ENCODE data around the gene POMGNT1.

The POMGNT1 gene

DNA sequence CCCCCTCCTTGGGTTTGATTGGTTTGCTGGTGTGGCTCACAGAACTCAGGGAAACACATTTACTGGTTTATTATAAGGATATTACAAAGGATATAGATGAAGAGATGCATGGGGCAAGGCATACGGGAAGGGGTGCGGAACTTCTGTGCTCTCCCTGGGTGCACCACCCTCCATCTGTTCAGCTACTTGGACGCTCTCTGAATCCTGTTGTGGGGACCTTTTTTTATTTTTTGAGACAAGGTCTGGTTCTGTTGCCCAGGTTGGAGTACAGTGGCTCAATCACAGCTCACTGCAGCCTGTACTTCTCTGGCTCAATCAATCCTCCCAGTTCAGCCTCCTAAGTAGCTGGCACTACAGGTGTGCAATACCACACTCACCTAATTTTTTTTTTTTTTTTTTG lies 12.3 kb upstream of the POMGNT1 start:
- DNase-seq (ENCODE audit: low read depth, low spot score) = no peak

- DNase-seq (ENCODE audit: low read depth, low spot score) = no peak
Measured at GRCh38 chr1:46206399-46206798, 8.2 kb upstream of the POMGNT1 start.

GRCh38 chr1:46205791-46206190 lies 7.6 kb upstream of the POMGNT1 start:
- DNase-seq (ENCODE audit: low read depth, low spot score) = no peak

GRCh38 chr1:46205141-46205540 lies 6.9 kb upstream of the POMGNT1 start:
- DNase-seq (ENCODE audit: low read depth, low spot score) = no peak

- DNase-seq (ENCODE audit: low read depth, low spot score) = no peak
Measured at GRCh38 chr1:46204406-46204742, 6.1 kb upstream of the POMGNT1 start.

DNA sequence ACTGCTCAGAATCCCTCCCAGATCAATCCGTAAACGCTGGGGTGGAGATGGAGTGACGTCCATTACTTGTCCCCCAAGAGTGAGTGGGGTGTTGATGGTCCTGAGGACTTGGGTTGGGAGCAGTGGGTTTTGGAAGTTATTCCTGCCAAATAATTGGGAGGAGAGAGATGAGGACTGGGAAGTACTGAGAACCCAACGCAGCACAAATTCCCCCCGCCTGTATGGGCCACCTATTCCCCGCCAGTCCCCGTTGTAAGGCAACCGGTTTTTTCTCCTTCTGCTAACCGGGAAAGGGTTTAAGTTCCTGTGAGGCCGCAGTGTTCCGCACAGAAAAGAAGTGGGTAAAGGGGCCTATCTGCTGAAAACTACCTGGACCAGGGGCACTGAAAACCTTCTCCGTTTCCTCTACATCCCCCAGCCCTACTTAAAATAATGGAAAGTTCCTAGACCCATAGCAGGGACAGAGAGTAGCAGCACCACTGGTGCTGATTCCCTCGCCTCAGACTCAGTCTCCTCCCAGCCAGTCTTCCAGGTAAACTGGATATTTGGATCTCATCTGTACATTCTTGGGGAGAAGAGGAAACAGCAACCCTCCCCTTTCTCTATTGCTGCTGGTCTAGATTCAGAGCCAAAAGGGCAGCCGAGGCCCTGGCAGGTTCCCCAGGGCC lies 5.6 kb upstream of the POMGNT1 start:
- peak; percentile 18 for DNase-seq (ENCODE audit: low read depth, low spot score)

GRCh38 chr1:46199233-46199749 lies 1.1 kb upstream of the POMGNT1 start:
- no peak for DNase-seq (ENCODE audit: low read depth, low spot score)

DNA sequence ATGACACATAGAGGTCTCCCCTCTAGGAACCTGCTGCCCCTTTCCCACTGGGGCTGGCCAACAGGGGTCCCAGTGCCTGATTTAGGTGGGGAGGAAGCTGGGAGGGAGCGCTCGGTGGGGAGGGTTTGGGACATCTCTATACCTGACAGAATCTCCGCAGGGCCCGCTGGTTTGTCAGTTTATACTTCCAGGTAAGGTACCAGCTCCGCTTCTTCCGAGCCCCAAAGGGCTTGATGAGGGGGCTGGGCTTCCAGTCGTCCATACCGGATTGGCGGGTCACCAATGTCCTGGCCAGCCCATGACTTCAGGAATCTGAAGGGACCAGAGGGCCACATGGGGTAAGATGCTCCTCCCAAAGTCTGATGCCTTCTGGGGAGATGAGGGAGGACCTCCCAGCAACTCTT lies 672 bp downstream of the POMGNT1 start:
- no peak for DNase-seq (ENCODE audit: low read depth, low spot score)

GRCh38 chr1:46196609-46197008 lies 1.6 kb downstream of the POMGNT1 start:
- DNase-seq (ENCODE audit: low read depth, low spot score) = no peak

DNA sequence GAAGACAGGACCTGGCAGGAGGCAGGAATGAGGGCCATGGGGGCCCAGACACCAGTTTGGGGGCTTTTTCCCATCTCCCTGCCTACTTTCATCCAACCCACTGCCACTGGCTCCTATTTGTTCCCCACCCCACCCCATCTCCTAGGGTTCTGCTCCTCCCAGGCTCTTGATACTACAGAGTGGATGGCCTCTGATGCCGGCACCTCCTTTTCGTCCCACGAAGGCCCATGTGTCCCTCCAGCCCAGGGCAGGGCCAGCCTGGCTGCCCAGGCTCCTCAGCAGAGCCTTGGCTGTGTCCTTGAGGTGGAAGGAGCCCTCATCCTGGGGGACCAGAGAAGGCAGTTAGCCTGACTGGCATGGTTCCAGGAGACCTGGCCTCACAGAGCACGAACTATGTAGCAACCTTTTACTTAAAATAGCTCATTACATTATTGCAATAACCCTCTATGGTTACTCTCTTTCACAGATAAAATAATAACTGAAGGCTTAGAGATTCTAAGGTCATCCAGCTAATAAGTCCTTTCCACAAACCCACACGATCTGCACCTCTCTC lies 3.5 kb downstream of the POMGNT1 start:
- no peak for DNase-seq (ENCODE audit: low read depth, low spot score)

GRCh38 chr1:46193984-46194570 lies 4.2 kb downstream of the POMGNT1 start:
- DNase-seq (ENCODE audit: low read depth, low spot score) = peak; percentile 34

- DNase-seq (ENCODE audit: low read depth, low spot score) = no peak
Measured at GRCh38 chr1:46193285-46193684, 4.9 kb downstream of the POMGNT1 start.

DNA sequence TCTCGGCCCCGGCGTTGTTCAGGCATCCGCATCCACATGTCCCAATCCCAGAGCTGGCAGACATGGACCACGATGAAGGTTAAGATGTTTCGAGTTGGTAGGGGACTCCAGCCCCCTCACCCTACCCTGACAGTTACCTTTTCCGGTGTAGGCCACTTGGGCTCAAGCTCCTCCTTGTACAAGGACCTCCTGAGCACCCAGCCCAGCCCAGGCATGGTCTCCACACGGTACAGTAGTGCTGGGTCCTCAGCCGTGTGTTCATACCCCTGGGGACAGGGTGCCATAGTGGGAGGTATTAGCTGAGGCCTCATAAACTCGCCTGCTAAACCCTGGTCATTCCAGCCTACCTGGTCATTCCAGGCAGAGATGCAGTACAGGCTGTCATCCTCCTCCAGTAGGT lies 6.1 kb downstream of the POMGNT1 start:
- DNase-seq (ENCODE audit: low read depth, low spot score) = no peak

DNA sequence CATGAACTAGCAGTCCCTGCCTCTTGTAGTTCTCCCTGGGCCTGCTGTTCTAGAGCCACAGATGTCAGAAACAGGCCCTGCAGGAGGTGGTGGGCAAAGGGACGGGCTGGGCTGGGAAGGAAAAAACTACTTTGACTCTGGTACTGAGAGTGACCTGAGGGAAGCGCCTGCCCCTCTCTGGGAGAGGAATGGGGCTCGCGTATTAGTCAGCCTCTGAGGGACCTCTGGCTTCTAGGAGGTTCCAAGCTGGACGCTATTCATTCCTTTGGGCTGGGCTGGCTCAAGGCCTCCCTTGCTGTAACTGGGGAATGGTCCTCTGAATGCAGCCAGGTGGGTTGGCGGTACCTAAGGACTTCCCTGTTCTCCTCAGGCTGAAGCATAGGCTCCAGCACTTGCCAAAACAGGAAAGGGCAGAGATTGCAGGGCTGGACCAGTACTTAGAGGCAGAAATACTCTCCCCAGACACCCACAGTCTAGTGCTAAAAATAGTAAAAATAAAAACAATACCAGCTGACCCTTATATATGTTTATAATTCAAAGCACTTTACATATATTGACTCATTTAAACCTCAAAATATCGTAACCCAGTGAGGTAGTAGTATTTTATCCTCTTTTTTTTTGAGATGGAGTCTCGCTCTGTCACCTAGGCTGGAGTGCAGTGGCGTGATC lies 7.1 kb downstream of the POMGNT1 start:
- no peak for DNase-seq (ENCODE audit: low read depth, low spot score)

- DNase-seq (ENCODE audit: low read depth, low spot score) = no peak
Measured at GRCh38 chr1:46190539-46190938, 7.7 kb downstream of the POMGNT1 start.

GRCh38 chr1:46188295-46189030 lies 9.8 kb downstream of the POMGNT1 start:
- DNase-seq (ENCODE audit: low read depth, low spot score) = no peak

- DNase-seq (ENCODE audit: low read depth, low spot score) = no peak
Measured at GRCh38 chr1:46187106-46187869, 10.9 kb downstream of the POMGNT1 start.

DNA sequence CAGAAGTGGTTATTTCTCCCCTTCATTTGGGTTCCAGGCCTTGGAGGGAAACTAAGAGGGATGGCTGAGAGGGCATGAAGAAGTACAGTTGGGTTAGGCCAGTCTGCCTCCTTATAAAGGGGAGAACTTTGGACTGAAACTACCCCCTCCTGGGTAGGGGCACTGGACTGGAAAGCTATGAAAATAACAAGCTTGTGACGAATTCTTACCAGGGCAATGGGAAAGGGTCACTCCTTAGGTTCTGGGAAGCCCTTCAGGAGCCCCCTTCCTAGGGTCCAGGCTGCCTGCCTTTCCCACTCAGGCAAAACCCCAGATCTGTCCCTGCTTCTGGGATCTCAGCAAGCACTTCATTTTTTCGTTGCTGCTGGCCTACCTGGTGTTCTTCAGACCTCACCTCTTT lies 12.2 kb downstream of the POMGNT1 start:
- no peak for DNase-seq (ENCODE audit: low read depth, low spot score)

- no peak for DNase-seq (ENCODE audit: low read depth, low spot score)
Measured at GRCh38 chr1:46184920-46185658, 13.1 kb downstream of the POMGNT1 start.

DNA sequence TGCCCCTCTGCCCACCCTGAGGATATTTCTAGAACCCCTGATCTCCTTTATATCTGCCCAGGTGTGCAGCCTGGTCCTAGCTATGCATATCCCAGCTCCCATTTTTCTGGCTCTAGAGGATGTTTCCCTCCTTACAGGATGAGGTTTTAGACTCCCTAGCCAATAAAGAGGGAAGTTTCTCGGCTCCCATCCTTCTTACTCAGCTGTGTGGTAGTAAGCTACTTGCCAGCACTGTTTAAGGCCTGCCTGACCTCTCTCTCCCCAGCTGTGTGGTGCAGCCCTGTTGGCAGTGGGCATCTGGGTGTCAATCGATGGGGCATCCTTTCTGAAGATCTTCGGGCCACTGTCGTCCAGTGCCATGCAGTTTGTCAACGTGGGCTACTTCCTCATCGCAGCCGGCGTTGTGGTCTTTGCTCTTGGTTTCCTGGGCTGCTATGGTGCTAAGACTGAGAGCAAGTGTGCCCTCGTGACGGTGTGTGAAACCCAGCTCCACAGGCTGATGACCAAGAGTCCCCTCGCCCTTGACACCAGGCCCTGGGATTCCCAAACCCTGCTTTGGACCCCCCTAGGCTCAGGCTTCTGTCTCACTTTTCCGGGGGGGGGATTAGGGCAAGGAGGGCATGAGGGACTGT lies 14.2 kb downstream of the POMGNT1 start:
- DNase-seq (ENCODE audit: low read depth, low spot score) = no peak

All from astrocyte of the hippocampus (primary cell).